HEK293 (cell line): Measurements from ENCODE around the gene ETS2.

Source experiments
- AEBP2 ChIP-seq: fragments of 450-650 bp; formaldehyde crosslinking; IDR thresholded peaks from 2 replicates; pipeline ENCODE4 v1.5.1; 2016; ENCODE audit warnings: missing biosample characterization, missing genetic modification characterization, borderline replicate concordance
- CTCF ChIP-seq: fragments of 450-650 bp; formaldehyde crosslinking; IDR thresholded peaks from 2 replicates; pipeline ENCODE4 v1.5.1; 2016; ENCODE audit warnings: missing biosample characterization, missing genetic modification characterization
- EGR2 ChIP-seq: fragments of 450-650 bp; formaldehyde crosslinking; IDR thresholded peaks from 2 replicates; pipeline ENCODE4 v1.5.1; 2016; ENCODE audit warnings: low read depth, missing biosample characterization, missing genetic modification characterization
- KLF8 ChIP-seq: fragments of 450-650 bp; formaldehyde crosslinking; IDR thresholded peaks from 2 replicates; pipeline ENCODE4 v1.5.1; 2016; ENCODE audit warnings: missing biosample characterization, missing genetic modification characterization
- OSR2 ChIP-seq: fragments of 450-650 bp; formaldehyde crosslinking; IDR thresholded peaks from 2 replicates; pipeline ENCODE4 v1.5.1; 2016; ENCODE audit warnings: missing biosample characterization, missing genetic modification characterization
- ZBTB26 ChIP-seq: fragments of 450-650 bp; formaldehyde crosslinking; optimal IDR thresholded peaks from 2 replicates; pipeline ENCODE3; 2016; ENCODE audit warnings: missing biosample characterization, mild to moderate bottlenecking, missing genetic modification characterization
- ZEB2 ChIP-seq: fragments of 450-650 bp; formaldehyde crosslinking; IDR thresholded peaks from 2 replicates; pipeline ENCODE4 v1.5.1; 2016; ENCODE audit warnings: missing biosample characterization, missing genetic modification characterization
- ZNF221 ChIP-seq: fragments of 450-650 bp; formaldehyde crosslinking; IDR thresholded peaks from 2 replicates; pipeline ENCODE4 v1.5.1; 2017; ENCODE audit warnings: missing biosample characterization, missing genetic modification characterization, borderline replicate concordance
- ZNF23 ChIP-seq: fragments of 450-650 bp; formaldehyde crosslinking; IDR thresholded peaks from 2 replicates; pipeline ENCODE4 v1.5.1; 2016; ENCODE audit warnings: missing biosample characterization, missing genetic modification characterization, borderline replicate concordance
- ZNF274 ChIP-seq, 2 experiments: fragments of 200-500 bp in 1 of 2; fragments of 450-650 bp in 1 of 2; sonication (Bioruptor generic) in 1 of 2; formaldehyde crosslinking in 1 of 2; IDR thresholded peaks; 2 replicates each; pipeline versions ENCODE4 v1.5.1 to v1.6.1; 2014 to 2016; ENCODE audit warnings: borderline replicate concordance in 1 of 2, inconsistent platforms in 1 of 2, low read length in 1 of 2, missing biosample characterization in 1 of 2, missing genetic modification characterization in 1 of 2
- ZNF311 ChIP-seq: fragments of 450-650 bp; formaldehyde crosslinking; IDR thresholded peaks from 2 replicates; pipeline ENCODE4 v1.5.1; 2017; ENCODE audit warnings: missing biosample characterization, missing genetic modification characterization, borderline replicate concordance
- ZNF510 ChIP-seq: fragments of 450-650 bp; formaldehyde crosslinking; IDR thresholded peaks from 2 replicates; pipeline ENCODE4 v1.5.1; 2018; ENCODE audit warnings: mild to moderate bottlenecking, missing genetic modification characterization, missing biosample characterization; ENCODE audit not compliant: insufficient replicate concordance
- ZNF830 ChIP-seq: fragments of 450-650 bp; IDR thresholded peaks from 2 replicates; pipeline ENCODE4 v1.5.0; 2018; ENCODE audit warnings: missing biosample characterization, missing genetic modification characterization, low read depth, mild to moderate bottlenecking, moderate library complexity

GRCh38 chr21:38853421-38853919 lies 47.7 kb downstream of the ETS2 start:
- no peak for TF ChIP-seq CTCF
- no peak for TF ChIP-seq EGR2 (tag by site-specific recombination)
- no peak for TF ChIP-seq ZNF311
- TF ChIP-seq ZNF221 (tag by site-specific recombination) = no peak
- no peak for TF ChIP-seq ZBTB26 (tag by site-specific recombination)
- no peak for TF ChIP-seq ZEB2
- peak; percentile 50; the same call in 1 of the 2 replicates for TF ChIP-seq KLF8 (tag by site-specific recombination)
- TF ChIP-seq ZNF23 (tag by site-specific recombination) = no peak
- no peak for TF ChIP-seq OSR2 (tag by site-specific recombination)
- no peak for TF ChIP-seq ZNF274 (IDR thresholded peaks at IDR 0.05; ENCODE audit: low read length)
- TF ChIP-seq ZNF274 (tag by site-specific recombination; IDR thresholded peaks at IDR 0.05; ENCODE audit: borderline replicate concordance) = no peak
- no peak for TF ChIP-seq ZNF510 (tag by site-specific recombination)
- no peak for TF ChIP-seq ZNF830 (tag by site-specific recombination)
- TF ChIP-seq AEBP2 (tag by site-specific recombination) = no peak
